Activated naive CD4-positive, alpha-beta T cell treated with Interleukin-2 at 50 U/mL for 16 hours (primary cell): Measurements from ENCODE around the gene TMEM209.
"Not testable (repeated sequence)": the region's sequence is repeated elsewhere in the genome, so short reads cannot be mapped to it uniquely, and the experiment has no call there.

ENCODE experiments used
- DNase-seq: peaks from one replicate; pipeline ENCODE4 v3.0.0-alpha.2; 2020

Gene TMEM209

GRCh38 chr7:130205084-130205947, at the start of gene TMEM209:
Gene TMEM209 (minus strand): TSS chr7:130205406. CDS start chr7:130205375, 31 bp downstream.
- DNase-seq, result peak; percentile 95

- no peak for DNase-seq
Observed at GRCh38 chr7:130254555-130254954, 49.3 kb upstream of the TMEM209 start.

GRCh38 chr7:130249626-130250025, 44.4 kb upstream of the TMEM209 start:
- not testable (repeated sequence) for DNase-seq

GRCh38 chr7:130248842-130249241, 43.6 kb upstream of the TMEM209 start:
- not testable (repeated sequence) for DNase-seq

- DNase-seq, result not testable (repeated sequence)
Observed at GRCh38 chr7:130246491-130246890, 41.3 kb upstream of the TMEM209 start.

- not testable (repeated sequence) for DNase-seq
Observed at GRCh38 chr7:130243486-130243885, 38.3 kb upstream of the TMEM209 start.

GRCh38 chr7:130242198-130243014, 37.2 kb upstream of the TMEM209 start:
- peak; percentile 50 for DNase-seq

GRCh38 chr7:130240240-130240639, 35.0 kb upstream of the TMEM209 start:
- no peak for DNase-seq

GRCh38 chr7:130236361-130236760, 31.2 kb upstream of the TMEM209 start:
- DNase-seq, result not testable (repeated sequence)

- DNase-seq, result no peak
Observed at GRCh38 chr7:130234078-130234477, 28.9 kb upstream of the TMEM209 start.

- no peak for DNase-seq
Observed at GRCh38 chr7:130232209-130232608, 27.0 kb upstream of the TMEM209 start.

- DNase-seq, result no peak
Observed at GRCh38 chr7:130231792-130232191, 26.6 kb upstream of the TMEM209 start.

- DNase-seq, result not testable (repeated sequence)
Observed at GRCh38 chr7:130229981-130230380, 24.8 kb upstream of the TMEM209 start.

- DNase-seq, result no peak
Observed at GRCh38 chr7:130228840-130229502, 23.8 kb upstream of the TMEM209 start.

- no peak for DNase-seq
Observed at GRCh38 chr7:130227883-130228575, 22.8 kb upstream of the TMEM209 start.

- no peak for DNase-seq
Observed at GRCh38 chr7:130226333-130226732, 21.1 kb upstream of the TMEM209 start.

- not testable (repeated sequence) for DNase-seq
Observed at GRCh38 chr7:130224923-130225322, 19.7 kb upstream of the TMEM209 start.

- no peak for DNase-seq
Observed at GRCh38 chr7:130224210-130224609, 19.0 kb upstream of the TMEM209 start.

GRCh38 chr7:130223646-130224045, 18.4 kb upstream of the TMEM209 start:
- DNase-seq, result no peak

GRCh38 chr7:130221746-130222145, 16.5 kb upstream of the TMEM209 start:
- DNase-seq, result no peak

GRCh38 chr7:130219871-130220270, 14.7 kb upstream of the TMEM209 start:
- DNase-seq, result no peak

GRCh38 chr7:130218806-130219620, 13.8 kb upstream of the TMEM209 start:
- no peak for DNase-seq
